ENCODE results near the gene BEND3.

Gene BEND3

DNA sequence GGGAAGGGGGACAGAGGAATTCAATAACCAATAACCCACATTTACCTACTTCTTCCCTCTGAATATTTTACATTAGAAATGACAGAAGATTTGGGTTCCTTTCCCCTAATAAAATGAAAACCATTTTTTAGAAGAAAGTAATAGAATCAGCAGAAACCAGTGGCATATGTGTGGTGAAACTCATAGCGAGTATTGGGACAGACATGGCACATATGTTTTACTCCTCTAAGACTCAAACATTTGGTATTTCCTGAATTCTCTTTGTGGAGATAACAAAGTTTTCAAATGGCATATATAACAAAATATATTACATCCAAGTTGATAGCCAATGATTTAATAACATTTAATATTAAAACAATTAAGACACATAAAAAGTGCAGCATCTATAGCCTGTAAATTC, 12.9 kb upstream of the BEND3 start:
- TF ChIP-seq, protein P1, sequence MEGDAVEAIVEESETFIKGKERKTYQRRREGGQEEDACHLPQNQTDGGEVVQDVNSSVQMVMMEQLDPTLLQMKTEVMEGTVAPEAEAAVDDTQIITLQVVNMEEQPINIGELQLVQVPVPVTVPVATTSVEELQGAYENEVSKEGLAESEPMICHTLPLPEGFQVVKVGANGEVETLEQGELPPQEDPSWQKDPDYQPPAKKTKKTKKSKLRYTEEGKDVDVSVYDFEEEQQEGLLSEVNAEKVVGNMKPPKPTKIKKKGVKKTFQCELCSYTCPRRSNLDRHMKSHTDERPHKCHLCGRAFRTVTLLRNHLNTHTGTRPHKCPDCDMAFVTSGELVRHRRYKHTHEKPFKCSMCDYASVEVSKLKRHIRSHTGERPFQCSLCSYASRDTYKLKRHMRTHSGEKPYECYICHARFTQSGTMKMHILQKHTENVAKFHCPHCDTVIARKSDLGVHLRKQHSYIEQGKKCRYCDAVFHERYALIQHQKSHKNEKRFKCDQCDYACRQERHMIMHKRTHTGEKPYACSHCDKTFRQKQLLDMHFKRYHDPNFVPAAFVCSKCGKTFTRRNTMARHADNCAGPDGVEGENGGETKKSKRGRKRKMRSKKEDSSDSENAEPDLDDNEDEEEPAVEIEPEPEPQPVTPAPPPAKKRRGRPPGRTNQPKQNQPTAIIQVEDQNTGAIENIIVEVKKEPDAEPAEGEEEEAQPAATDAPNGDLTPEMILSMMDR (conservative IDR thresholded peaks at IDR 0.05; ENCODE audit: low read length), result no peak
- no peak overlapping the region for H3K4me3 ChIP-seq (ENCODE audit: low read length)
- DNase-seq (ENCODE audit: low read depth), result peak; percentile 52

- DNase-seq (ENCODE audit: low read depth), result no peak
- TF ChIP-seq, protein P1 (conservative IDR thresholded peaks at IDR 0.05; ENCODE audit: low read length), result no peak
- no peak overlapping the region for H3K4me3 ChIP-seq (ENCODE audit: low read length)
These were observed 10.5 kb upstream of the BEND3 start for GRCh38 chr6:107125771-107126170.

- no peak overlapping the region for H3K4me3 ChIP-seq (ENCODE audit: low read length)
- TF ChIP-seq, protein P1 (conservative IDR thresholded peaks at IDR 0.05; ENCODE audit: low read length), result no peak
- DNase-seq (ENCODE audit: low read depth), result no peak
These were observed 9.6 kb upstream of the BEND3 start for GRCh38 chr6:107124934-107125348.

- TF ChIP-seq, protein P1 (conservative IDR thresholded peaks at IDR 0.05; ENCODE audit: low read length), result no peak
- no peak overlapping the region for H3K4me3 ChIP-seq (ENCODE audit: low read length)
- DNase-seq (ENCODE audit: low read depth), result no peak
These were observed 8.2 kb upstream of the BEND3 start for GRCh38 chr6:107123501-107123900.

DNA sequence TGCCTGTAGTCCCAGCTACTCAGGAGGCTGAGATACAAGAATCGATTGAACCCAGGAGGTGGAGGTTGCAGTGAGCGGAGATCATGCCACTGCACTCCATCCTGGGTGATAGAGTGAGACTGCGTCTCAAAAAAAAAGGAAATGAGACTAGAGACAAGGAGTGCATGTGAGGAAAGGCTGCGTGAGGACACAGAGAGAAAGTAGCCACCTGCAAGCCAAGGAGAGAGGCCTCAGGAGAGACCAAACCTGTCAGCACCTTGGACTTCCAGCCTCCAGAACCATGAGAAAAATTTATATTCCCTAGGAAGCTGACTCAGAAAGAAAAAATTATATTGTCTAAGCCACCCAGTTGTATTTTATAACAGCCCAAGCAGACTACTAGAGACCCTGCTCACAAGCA, 7.4 kb upstream of the BEND3 start:
- TF ChIP-seq, protein P1 (conservative IDR thresholded peaks at IDR 0.05; ENCODE audit: low read length), result no peak
- H3K4me3 ChIP-seq (ENCODE audit: low read length), result no peak overlapping the region
- DNase-seq (ENCODE audit: low read depth), result no peak

GRCh38 chr6:107121964-107122495, 6.7 kb upstream of the BEND3 start:
- no peak for DNase-seq (ENCODE audit: low read depth)
- TF ChIP-seq, protein P1 (conservative IDR thresholded peaks at IDR 0.05; ENCODE audit: low read length), result no peak
- H3K4me3 ChIP-seq (ENCODE audit: low read length), result no peak overlapping the region

DNA sequence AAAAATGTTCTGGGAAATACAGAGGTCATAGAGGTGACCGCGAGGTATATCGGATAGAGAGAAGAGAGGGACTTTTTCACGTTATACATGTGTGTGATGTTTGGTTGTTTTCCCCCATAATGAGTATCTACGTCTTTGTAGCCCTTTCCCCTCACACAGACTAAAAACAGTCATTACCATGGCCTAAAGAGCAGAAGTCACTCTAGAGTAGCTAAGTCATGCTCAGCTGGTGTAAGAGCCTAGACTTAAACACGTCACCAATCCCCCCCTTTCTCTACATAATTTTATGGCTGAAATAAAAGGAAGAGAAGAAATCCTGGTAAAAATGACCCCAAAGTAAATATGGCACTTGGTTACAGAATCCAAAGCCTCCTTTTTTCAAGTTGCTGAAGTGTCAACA, 6.0 kb upstream of the BEND3 start:
- TF ChIP-seq, protein P1 (conservative IDR thresholded peaks at IDR 0.05; ENCODE audit: low read length), result no peak
- H3K4me3 ChIP-seq (ENCODE audit: low read length), result no peak overlapping the region
- no peak for DNase-seq (ENCODE audit: low read depth)
